Heart left ventricle (tissue), 13 donors: Measurements from ENCODE around the gene CAMKMT.

ENCODE experiments used
- POLR2A ChIP-seq, 2 donors: fragments of 450-650 bp; IDR thresholded peaks; one replicate each; pipeline ENCODE4 v1.6.1; 2017; ENCODE audit warnings: antibody characterized with exemption in 2 of 2, mild to moderate bottlenecking in 2 of 2, moderate library complexity in 2 of 2
- TF ChIP-seq, protein P1 (sequence below), 12 donors: fragments of 200-600 bp; sonication (generic) in 4 of 12; IDR thresholded peaks; one replicate each; pipeline versions ENCODE4 v1.5.0 to v1.8.0; 2018 to 2022; ENCODE audit warnings: antibody characterized with exemption in 12 of 12, mild to moderate bottlenecking in 5 of 12
- donor health status: ischemic (EF 13 %, LVEDD 7.1; RV severe dilation, severe dysfunction).
- donor health status: DM: no; HTN: yes; CAD: no.
- donor health status: DM: no; HTN: no; CAD: no.
- donor health status: ischemic (EF 25% LVEDD 6.9; RV normal size, moderate dysfunction).
- donor health status: ischemic (EF 25% LVEDD 5.7; RV mildly dilated, moderate dysfunction).
- donor health status: ischemic (EF 35%, LVEDD 5.7; RV mildly dilated, moderate dysfunction).
- donor health status: nonischemic (EF 11% LVEDD 7.7; RV severe dilation, severe dysfunction).
- donor health status: DM: yes; HTN: yes; CAD: no.
- donor health status: PGD.
- donor health status: ischemic (EF 29% LVEDD 5.4; RV normal size, mild dysfunction).
- donor health status: nonischemic (EF 23%, LVEDD 6.1; RV moderate dilation, normal function).

GRCh38 chr2:44668336-44668735, 306.6 kb downstream of the CAMKMT start:
- TF ChIP-seq, protein P1, sequence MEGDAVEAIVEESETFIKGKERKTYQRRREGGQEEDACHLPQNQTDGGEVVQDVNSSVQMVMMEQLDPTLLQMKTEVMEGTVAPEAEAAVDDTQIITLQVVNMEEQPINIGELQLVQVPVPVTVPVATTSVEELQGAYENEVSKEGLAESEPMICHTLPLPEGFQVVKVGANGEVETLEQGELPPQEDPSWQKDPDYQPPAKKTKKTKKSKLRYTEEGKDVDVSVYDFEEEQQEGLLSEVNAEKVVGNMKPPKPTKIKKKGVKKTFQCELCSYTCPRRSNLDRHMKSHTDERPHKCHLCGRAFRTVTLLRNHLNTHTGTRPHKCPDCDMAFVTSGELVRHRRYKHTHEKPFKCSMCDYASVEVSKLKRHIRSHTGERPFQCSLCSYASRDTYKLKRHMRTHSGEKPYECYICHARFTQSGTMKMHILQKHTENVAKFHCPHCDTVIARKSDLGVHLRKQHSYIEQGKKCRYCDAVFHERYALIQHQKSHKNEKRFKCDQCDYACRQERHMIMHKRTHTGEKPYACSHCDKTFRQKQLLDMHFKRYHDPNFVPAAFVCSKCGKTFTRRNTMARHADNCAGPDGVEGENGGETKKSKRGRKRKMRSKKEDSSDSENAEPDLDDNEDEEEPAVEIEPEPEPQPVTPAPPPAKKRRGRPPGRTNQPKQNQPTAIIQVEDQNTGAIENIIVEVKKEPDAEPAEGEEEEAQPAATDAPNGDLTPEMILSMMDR (IDR thresholded peaks at IDR 0.05): peak in 6 of 12 donors; percentile 8 to 36 (median 23)
- no peak for TF ChIP-seq POLR2A (IDR thresholded peaks at IDR 0.05)
